Fibroblast of lung (primary cell): ENCODE data around the gene TMPRSS4.

Experiments used
- EZH2 ChIP-seq: IDR thresholded peaks from 2 replicates; pipeline ENCODE4 v1.5.1; 2012; ENCODE audit warnings: low read length, control low read depth, mild to moderate bottlenecking; ENCODE audit errors: missing control alignments
- TF ChIP-seq, protein P1 (sequence below), 2 donors: IDR thresholded peaks in 1 of 2; conservative IDR thresholded peaks in 1 of 2; 1 replicate in 1 of 2; 2 replicates in 1 of 2; pipeline ENCODE4 v1.5.1; 2011 to 2012; ENCODE audit warnings: low read length in 2 of 2, control low read depth in 1 of 2, inconsistent platforms in 1 of 2, low read depth in 1 of 2, mild to moderate bottlenecking in 1 of 2

- TF ChIP-seq, protein P1, sequence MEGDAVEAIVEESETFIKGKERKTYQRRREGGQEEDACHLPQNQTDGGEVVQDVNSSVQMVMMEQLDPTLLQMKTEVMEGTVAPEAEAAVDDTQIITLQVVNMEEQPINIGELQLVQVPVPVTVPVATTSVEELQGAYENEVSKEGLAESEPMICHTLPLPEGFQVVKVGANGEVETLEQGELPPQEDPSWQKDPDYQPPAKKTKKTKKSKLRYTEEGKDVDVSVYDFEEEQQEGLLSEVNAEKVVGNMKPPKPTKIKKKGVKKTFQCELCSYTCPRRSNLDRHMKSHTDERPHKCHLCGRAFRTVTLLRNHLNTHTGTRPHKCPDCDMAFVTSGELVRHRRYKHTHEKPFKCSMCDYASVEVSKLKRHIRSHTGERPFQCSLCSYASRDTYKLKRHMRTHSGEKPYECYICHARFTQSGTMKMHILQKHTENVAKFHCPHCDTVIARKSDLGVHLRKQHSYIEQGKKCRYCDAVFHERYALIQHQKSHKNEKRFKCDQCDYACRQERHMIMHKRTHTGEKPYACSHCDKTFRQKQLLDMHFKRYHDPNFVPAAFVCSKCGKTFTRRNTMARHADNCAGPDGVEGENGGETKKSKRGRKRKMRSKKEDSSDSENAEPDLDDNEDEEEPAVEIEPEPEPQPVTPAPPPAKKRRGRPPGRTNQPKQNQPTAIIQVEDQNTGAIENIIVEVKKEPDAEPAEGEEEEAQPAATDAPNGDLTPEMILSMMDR (conservative IDR thresholded peaks at IDR 0.05 in 1 of 2, IDR thresholded peaks at IDR 0.05 in 1 of 2; ENCODE audit: low read depth in 1 of 2, low read length in 2 of 2): no peak
- TF ChIP-seq EZH2: no peak
These were observed 2.1 kb downstream of the TMPRSS4 start for GRCh38 chr11:118078911-118079411.
